ENCODE data around the gene MIR17HG.

DNA sequence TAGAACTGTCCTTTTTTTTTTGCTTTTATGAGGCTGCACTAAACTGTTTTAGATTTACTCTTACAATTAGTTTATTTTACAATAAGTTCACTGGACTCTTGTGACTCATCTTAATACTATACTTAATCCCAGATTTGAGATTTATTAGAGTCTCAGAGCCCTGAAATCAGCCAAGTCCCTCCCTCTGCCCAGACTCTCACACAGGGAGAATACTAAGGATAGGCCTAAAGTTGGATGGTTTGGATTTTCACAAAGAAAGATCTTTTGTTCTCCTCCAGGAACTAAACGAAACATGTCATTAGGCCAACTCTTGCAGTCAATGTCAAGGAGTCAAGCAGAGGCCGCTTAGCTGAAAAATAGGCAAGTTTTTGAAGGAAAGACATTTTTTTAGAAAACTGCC, 42.7 kb upstream of the MIR17HG start:
- TF ChIP-seq, protein P1, sequence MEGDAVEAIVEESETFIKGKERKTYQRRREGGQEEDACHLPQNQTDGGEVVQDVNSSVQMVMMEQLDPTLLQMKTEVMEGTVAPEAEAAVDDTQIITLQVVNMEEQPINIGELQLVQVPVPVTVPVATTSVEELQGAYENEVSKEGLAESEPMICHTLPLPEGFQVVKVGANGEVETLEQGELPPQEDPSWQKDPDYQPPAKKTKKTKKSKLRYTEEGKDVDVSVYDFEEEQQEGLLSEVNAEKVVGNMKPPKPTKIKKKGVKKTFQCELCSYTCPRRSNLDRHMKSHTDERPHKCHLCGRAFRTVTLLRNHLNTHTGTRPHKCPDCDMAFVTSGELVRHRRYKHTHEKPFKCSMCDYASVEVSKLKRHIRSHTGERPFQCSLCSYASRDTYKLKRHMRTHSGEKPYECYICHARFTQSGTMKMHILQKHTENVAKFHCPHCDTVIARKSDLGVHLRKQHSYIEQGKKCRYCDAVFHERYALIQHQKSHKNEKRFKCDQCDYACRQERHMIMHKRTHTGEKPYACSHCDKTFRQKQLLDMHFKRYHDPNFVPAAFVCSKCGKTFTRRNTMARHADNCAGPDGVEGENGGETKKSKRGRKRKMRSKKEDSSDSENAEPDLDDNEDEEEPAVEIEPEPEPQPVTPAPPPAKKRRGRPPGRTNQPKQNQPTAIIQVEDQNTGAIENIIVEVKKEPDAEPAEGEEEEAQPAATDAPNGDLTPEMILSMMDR (IDR thresholded peaks at IDR 0.05; ENCODE audit: low read length) = no peak
- no peak for TF ChIP-seq EZH2 (IDR thresholded peaks at IDR 0.05; ENCODE audit: borderline replicate concordance, low read length)

Measured in OCI-LY1 (cell line).